Raji (cell line): Measurements from ENCODE around the gene TTLL7.

Source experiments
- POLR2A ChIP-seq: IDR thresholded peaks from 2 replicates; pipeline ENCODE4 v1.6.1; 2011; ENCODE audit warnings: low read depth, low read length, control low read depth; ENCODE audit not compliant: insufficient read depth

The TTLL7 gene

GRCh38 chr1:83838573-83838972 is 160.4 kb downstream of the TTLL7 start:
- TF ChIP-seq POLR2A = no peak

DNA sequence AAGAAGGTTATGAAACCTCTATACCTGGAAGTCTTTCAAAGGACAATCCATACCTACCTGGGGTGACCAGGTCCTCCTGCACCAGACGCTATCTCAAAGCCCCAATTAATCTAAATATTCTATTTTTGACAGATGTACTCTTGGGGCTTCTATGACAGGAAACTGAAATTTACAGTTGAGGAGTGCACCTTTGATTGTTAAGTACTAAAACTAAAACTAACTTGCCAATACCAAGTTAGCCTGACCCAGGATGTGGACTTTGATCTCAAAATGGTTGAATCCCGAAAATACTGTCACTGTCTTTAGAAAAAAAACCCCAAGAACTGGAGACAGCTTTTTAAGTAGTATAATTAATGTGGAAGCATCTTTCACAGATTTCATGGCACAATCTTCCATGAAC is 162.4 kb downstream of the TTLL7 start:
- no peak for TF ChIP-seq POLR2A

- TF ChIP-seq POLR2A = no peak
Observed at GRCh38 chr1:83834621-83835264, 164.2 kb downstream of the TTLL7 start.

DNA sequence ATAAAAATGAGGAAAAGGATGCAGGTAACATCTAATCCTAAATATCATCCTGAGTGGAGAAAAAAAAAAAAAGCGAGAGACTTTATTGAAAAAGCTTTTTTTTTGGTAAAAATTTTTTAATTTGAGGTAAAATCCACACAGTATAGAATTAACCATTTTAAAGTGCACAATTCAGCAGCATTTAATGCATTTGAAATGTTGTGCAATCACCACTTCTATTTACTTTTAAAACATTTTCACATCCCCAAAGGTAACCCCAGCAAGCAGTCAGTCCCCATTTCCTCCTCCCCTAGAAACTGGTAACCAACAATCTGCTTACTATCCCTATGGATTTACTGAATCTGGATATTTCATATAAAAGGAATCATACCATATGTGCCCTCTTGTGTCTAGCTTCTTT is 166.7 kb downstream of the TTLL7 start:
- TF ChIP-seq POLR2A = no peak

- no peak for TF ChIP-seq POLR2A
Observed at GRCh38 chr1:83829106-83829505, 169.8 kb downstream of the TTLL7 start.

GRCh38 chr1:83828456-83828855 is 170.5 kb downstream of the TTLL7 start:
- TF ChIP-seq POLR2A = no peak

DNA sequence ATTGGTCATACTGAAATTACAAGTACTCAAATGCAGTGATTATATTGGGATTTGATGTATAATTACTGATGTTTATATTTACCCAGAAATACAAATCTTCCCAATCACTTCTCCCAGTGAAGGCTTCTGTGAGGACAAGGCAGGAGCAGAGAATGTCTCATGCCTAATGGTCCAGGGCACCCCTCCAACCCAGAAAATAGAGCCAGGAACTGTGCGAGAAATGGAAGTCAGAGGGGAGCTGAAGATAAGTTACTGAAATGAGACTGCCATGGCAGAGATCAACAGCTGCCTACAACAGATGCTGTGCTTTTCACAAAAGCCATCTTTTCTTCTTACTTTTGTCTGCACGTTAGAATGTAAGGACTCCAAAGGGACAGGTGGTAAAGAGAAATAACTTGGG is 171.2 kb downstream of the TTLL7 start:
- no peak for TF ChIP-seq POLR2A

DNA sequence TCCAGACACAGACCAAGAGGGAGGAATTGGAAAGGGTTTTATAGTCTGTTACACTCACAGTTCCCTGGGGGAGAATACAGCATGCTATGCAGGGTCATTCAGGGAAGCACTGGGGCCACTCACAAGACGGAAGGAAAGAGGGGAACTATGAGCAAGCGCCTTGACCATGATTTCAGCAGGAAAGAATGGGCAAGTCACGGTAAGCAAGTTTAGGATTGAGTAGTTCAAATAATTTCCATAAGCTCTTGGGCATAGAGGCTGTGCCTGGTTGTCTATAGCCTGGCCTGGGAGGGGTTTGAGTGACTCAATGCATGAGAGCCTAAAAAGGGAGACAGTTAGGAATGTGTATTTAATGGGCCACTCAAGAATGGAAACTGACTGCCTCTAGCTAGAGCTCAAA is 176.7 kb downstream of the TTLL7 start:
- no peak for TF ChIP-seq POLR2A

DNA sequence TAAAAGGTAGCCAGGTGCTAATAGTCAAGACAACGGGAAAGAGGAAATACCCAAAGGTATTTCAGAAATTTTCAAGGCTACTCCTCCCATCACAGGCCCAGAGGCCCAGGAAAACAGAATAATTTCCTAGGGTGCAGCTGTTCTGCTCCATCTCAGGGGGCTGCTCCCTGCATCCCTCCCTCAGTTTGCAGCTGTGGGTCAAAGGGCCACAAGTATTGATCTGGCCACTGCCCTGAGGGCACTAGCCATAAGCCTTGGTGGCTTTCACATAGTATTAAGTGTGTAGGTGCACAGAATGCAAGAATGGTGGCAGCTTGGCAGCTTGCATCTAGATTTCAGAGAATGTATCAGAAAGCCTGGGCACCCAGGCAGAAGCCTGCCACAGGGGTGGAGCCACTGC is 179.5 kb downstream of the TTLL7 start:
- TF ChIP-seq POLR2A = no peak

GRCh38 chr1:83818916-83819315 is 180.0 kb downstream of the TTLL7 start:
- no peak for TF ChIP-seq POLR2A

DNA sequence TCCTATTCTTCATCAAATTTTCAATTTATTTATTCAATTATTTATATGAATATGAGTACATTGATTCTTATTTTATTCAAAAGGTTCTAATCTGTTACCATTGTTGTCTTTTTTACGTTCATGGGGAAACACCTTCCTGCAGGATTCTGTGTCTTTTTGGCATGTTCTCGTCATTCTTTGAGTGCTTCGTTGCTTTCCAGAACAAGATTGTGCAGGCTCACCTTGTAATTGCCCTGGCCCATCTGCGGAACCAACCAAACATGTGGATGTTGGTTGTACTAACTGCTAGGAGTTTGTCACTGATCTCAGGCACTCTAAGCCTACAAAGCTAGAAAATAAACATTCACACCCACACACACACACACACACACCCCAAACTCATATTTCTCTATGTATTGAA is 182.1 kb downstream of the TTLL7 start:
- no peak for TF ChIP-seq POLR2A

GRCh38 chr1:83815330-83815729 is 183.6 kb downstream of the TTLL7 start:
- TF ChIP-seq POLR2A = no peak
